Ishikawa (cell line): ENCODE measurements around the gene SHC4.

Source experiments
- CEBPB ChIP-seq: IDR thresholded peaks from 2 replicates; pipeline ENCODE4 v1.6.1; 2012
- CREB1 ChIP-seq: IDR thresholded peaks from 2 replicates; pipeline ENCODE4 v1.6.1; 2012; ENCODE audit warnings: low read depth
- EGR1 ChIP-seq: IDR thresholded peaks from 2 replicates; pipeline ENCODE4 v1.6.1; 2012
- EP300 ChIP-seq: IDR thresholded peaks from 2 replicates; pipeline ENCODE4 v1.6.1; 2012; ENCODE audit warnings: borderline replicate concordance
- FOXM1 ChIP-seq: IDR thresholded peaks from 2 replicates; pipeline ENCODE4 v1.6.1; 2012; ENCODE audit warnings: low read depth, borderline replicate concordance
- MAX ChIP-seq: IDR thresholded peaks from 2 replicates; pipeline ENCODE4 v1.6.1; 2012
- NFIC ChIP-seq: IDR thresholded peaks from 2 replicates; pipeline ENCODE4 v1.6.1; 2012
- RAD21 ChIP-seq: IDR thresholded peaks from 2 replicates; pipeline ENCODE4 v1.6.1; 2012; ENCODE audit warnings: low read depth
- REST ChIP-seq: IDR thresholded peaks from 2 replicates; pipeline ENCODE4 v1.6.1; 2012; ENCODE audit warnings: low read depth, mild to moderate bottlenecking
- TAF1 ChIP-seq: IDR thresholded peaks from 2 replicates; pipeline ENCODE4 v1.6.1; 2012; ENCODE audit warnings: low read depth, mild to moderate bottlenecking
- YY1 ChIP-seq: IDR thresholded peaks from 2 replicates; pipeline ENCODE4 v1.6.1; 2012; ENCODE audit warnings: low read depth
- ZBTB7A ChIP-seq: IDR thresholded peaks from 2 replicates; pipeline ENCODE4 v1.6.1; 2012; ENCODE audit warnings: low read depth

GRCh38 chr15:48939648-48940047, 24.1 kb downstream of the SHC4 start:
- TF ChIP-seq EP300 (no peak), YY1 (no peak), TAF1 (no peak), REST (no peak), NFIC (no peak), RAD21 (no peak), MAX (no peak), ZBTB7A (no peak), CEBPB (no peak), EGR1 (no peak), FOXM1 (no peak), CREB1 (no peak)
